ENCODE measurements around the gene SBF2. TPM values are rescaled to one million over a fixed set of nuclear protein-coding genes. Genes with fewer than 3 reads are reported as not detected.

SBF2 gene
- total RNA-seq, 2 donors from 2014 or later: 53.4 to 58.9 TPM

- intact Hi-C loops (cut with DNase I): loop anchor here (10.0 kb wide), 2 partner anchors 436 to 466 kb away; partner anchors contain the start of gene ADM (in 1 of the 2)
- DNase-seq (ENCODE audit: low spot score): no peak
Measured at GRCh38 chr11:9868641-9869040, 425.4 kb downstream of the SBF2 start.

DNA sequence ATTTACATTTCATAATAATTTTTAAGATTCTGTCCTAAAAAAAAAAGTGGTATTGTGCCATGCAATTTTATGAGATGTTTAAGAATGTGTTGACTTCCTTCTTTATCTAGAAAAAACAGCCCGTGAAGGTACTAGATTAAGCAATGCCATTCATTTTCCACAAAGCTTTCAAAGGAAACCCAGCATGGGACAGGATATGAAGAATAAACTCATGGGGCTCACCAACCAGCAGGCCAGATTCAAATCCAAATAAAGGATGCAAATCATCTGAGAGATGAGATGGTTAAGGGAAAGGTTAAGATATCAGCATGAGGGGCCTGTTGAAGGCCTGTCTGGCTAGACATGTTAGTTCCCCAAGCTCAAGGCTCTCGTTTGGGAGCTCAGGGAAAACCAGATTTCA lies 431.0 kb downstream of the SBF2 start:
- intact Hi-C loops (cut with DNase I): loop anchor here (10.0 kb wide), 2 partner anchors 442 to 472 kb away; partner anchors contain the start of gene ADM (in 1 of the 2)

DNA sequence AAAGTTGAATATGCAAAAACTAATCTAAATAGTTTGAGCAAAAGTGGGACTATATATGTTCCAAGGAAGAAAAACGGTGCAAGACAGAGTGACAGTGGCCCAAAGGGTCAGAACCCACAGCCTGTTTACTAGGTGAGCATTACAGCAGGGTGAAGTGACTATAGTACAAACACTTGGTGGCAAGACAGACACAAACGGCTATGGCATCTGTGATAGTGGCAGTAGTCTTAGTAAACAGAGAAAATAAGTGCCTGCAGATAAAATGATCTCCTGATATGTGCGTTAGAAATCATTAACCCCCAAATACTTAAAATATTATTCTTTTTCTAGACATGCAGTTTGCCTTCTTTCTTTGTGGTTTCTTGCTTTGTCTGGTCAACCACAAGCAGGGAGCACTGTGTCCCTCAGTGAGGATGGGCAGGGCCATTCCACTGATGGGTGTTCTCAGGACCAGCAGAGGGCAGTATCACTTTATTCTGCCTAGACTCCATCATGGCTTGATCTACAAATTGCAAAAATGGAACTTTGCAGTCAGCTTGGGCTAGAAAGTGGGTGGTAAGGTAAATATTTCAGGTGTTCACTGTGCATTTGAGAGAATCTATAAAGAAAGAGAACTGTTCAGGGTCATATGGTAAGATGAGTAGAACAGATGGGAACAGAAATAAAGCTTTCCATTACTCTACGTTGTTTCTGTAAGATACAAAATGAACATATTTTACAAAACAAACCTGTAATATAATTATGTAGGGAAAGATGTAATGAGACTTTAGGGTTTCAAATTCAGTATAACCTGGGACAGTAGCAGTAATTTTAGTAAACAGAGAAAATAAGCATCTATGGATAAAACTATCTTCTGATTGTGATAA lies 431.9 kb downstream of the SBF2 start:
- intact Hi-C loops (cut with DNase I): loop anchor here (10.0 kb wide), 2 partner anchors 443 to 473 kb away; partner anchors contain the start of gene ADM (in 1 of the 2)
- DNase-seq (ENCODE audit: low spot score): no peak

More for the DNA sequence above, 431.0 kb downstream of the SBF2 start:
- no peak for DNase-seq (ENCODE audit: low spot score)

- DNase-seq (ENCODE audit: low spot score): no peak
- intact Hi-C loops (cut with DNase I): loop anchor here (10.0 kb wide), 3 partner anchors 105 to 475 kb away; partner anchors contain the start of gene ADM (in 1 of the 2)
Measured at GRCh38 chr11:9859554-9860305, 434.3 kb downstream of the SBF2 start.

DNA sequence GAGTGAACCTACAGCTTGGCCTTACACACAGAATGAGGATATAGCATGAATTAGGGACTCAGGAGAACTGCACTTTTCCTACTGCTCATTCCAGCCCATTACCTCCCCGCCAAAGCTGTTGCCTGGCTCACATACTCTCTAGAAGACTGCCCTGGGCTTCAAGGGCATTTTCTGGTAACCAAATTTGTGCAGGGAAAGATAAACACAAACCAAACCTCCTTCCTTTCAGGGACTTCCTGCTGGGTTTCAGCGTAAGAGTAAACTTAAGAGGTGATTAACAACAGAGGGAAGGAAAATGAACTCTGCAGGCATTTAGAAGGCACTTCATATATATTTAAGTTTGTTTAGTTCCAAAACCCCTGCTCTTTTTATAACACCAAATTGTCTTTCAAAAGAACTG lies 435.2 kb downstream of the SBF2 start:
- no peak for DNase-seq (ENCODE audit: low spot score)
- intact Hi-C loops (cut with DNase I): loop anchor here in 1 of 2 donors (10.0 kb wide), 1 partner anchor 106 kb away; no protein-coding TSS in a partner anchor

- no peak for DNase-seq (ENCODE audit: low spot score)
- intact Hi-C loops (cut with DNase I): loop anchor here in 1 of 2 donors (10.0 kb wide), 1 partner anchor 107 kb away; no protein-coding TSS in a partner anchor
Measured at GRCh38 chr11:9858218-9858617, 435.8 kb downstream of the SBF2 start.

- DNase-seq (ENCODE audit: low spot score): no peak
- intact Hi-C loops (cut with DNase I): loop anchor here in 1 of 2 donors (10.0 kb wide), 1 partner anchor 109 kb away; no protein-coding TSS in a partner anchor
Measured at GRCh38 chr11:9855579-9856287, 438.3 kb downstream of the SBF2 start.

DNA sequence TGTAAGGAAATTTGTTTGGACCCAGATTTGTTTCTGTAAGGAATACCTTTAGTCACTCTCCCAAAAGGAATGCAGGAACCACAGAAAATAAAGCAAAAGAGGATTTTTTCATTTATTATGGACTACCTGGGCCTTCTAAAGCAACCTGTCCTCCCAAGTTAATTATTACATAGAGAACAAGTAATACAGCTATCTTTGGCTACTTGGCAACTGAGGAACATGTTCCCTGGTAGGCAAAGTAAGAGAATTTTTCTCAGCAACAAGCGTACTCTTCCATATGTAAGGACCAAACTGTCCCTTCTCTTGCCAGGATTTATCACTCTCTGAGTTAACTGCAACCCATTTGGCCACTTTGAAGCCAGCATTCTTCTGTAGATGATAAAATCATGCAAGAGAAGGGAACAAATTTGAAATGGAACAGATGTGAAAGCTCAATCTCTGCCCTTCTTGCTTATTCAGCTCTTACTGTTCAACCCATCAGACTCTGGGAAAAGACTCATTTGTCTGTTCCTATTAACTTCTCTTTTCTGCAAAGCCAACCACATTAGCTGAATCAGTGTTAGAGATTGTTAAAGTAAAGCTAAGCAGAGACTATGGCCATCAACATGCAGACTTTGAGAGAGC lies 440.0 kb downstream of the SBF2 start:
- intact Hi-C loops (cut with DNase I): loop anchor here in 1 of 2 donors (10.0 kb wide), 1 partner anchor 111 kb away; no protein-coding TSS in a partner anchor
- DNase-seq (ENCODE audit: low spot score): no peak

DNA sequence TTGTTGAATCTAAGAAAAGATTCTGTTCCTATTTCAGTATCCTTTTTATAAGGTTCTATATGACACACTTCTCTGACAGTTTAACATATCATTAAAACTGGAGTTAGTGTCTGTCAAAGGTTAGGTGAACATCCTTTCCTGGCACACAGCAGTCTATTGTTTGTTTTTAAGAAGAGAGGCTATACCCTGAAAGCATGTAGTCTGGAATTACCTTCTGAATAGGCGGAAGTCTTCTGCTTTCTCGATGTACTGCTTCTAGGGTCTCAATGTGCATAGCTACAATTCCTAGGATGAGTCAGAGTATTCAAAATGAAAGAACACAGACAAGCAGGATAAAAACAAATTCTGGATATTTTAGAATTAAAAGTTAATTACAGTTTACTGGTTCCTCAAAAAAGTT lies 441.6 kb downstream of the SBF2 start:
- no peak for DNase-seq (ENCODE audit: low spot score)
- intact Hi-C loops (cut with DNase I): loop anchor here in 1 of 2 donors (10.0 kb wide), 1 partner anchor 112 kb away; no protein-coding TSS in a partner anchor

GRCh38 chr11:9851366-9851765 lies 442.7 kb downstream of the SBF2 start:
- intact Hi-C loops (cut with DNase I): loop anchor here in 1 of 2 donors (10.0 kb wide), 1 partner anchor 113 kb away; no protein-coding TSS in a partner anchor
- no peak for DNase-seq (ENCODE audit: low spot score)

DNA sequence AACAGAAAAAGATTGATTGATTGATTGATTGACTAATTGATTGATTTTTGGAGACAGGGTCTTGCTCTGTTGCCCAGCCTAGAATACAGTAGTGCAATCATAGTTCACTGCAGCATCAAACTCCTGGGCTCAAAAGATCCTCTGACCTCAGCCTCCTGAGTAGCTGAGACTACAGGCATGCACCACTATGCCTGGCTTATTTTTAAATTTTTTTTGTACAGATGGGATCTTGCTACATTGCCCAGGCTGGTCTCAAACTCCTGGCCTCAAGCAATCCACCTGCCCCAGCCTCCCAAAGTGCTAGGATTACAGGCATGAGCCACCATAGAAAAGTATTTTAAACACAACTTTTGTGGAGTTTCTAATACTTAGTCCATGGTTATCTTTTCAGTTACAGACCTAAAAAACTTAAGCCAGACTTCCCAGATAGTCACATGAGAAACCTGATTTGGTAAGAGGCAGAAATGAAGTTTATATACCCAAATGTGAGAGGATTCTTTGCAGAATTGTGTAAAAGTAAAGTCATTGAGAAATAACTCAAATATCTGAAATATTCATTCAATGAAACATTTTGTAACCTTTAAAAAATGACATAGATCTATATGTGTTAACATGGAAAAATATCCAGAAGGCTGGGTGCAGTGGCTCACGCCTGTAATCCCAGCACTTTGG lies 443.7 kb downstream of the SBF2 start:
- no peak for DNase-seq (ENCODE audit: low spot score)
- intact Hi-C loops (cut with DNase I): loop anchor here in 1 of 2 donors (10.0 kb wide), 1 partner anchor 114 kb away; no protein-coding TSS in a partner anchor

GRCh38 chr11:9849389-9849788 lies 444.6 kb downstream of the SBF2 start:
- intact Hi-C loops (cut with DNase I): no loop called here
- no peak for DNase-seq (ENCODE audit: low spot score)

GRCh38 chr11:9847636-9848035 lies 446.4 kb downstream of the SBF2 start:
- intact Hi-C loops (cut with DNase I): no loop called here
- no peak for DNase-seq (ENCODE audit: low spot score)

DNA sequence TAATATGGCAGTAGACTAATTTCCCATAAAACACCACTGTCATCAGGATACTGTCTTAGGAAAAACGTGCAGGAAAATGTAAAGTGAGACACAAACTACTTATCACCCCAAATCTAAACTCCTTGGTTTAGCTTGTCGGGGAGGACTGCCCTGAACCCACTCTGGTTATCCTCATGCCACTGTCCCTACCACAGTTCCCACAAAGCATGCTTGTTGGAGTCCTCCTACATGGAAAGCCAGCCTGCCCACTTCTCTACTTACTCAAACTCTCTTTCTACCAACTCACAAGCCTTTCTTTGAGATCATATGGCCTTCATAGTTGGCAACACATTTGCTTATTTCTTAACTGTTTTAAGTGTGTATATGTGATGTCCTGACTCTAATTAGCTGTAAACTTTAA lies 451.1 kb downstream of the SBF2 start:
- intact Hi-C loops (cut with DNase I): no loop called here
- no peak for DNase-seq (ENCODE audit: low spot score)

DNA sequence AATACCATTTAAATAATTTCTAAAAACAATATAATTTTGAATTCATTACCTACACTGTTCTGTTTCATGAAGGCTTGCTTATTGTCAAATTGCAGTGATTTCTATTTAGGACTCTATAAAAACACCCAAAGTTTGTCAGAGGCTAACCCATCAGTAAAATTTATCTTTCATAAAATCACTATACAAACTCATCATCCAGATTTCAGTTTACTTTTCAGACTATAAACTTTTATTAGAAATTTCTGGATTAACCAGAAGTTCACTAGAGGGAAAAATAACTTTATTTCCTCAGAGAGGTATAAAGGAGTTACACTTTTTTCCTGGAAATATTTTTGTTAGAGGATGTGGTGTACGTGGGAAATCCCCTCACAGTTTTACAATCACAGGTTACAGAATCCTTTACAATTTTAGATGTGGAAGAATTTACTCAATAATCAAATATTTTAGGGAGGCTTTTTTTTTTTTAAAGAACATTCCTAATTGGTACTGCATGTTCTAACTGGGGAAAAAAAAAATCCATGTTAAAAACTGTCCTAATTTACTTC lies 453.5 kb downstream of the SBF2 start:
- intact Hi-C loops (cut with DNase I): no loop called here
- DNase-seq (ENCODE audit: low spot score): no peak

DNA sequence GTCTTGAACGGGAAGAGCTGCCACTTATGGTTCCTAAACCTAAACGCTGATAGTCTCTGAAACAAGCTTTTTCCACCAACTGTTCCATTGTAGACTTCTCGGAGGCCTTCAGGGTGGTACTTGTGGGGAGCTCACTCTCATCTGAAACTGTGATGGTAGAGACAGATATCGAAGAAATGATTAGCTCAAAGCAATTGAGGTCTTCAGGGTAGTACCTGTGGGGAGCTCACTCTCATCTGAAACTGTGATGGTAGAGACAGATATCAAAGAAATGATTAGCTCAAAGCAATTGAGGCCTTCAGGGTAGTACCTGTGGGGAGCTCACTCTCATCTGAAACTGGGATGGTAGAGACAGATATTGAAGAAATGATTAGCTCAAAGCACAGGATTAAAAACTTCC lies 454.5 kb downstream of the SBF2 start:
- DNase-seq (ENCODE audit: low spot score): no peak
- intact Hi-C loops (cut with DNase I): no loop called here

- DNase-seq (ENCODE audit: low spot score): no peak
- intact Hi-C loops (cut with DNase I): no loop called here
Measured at GRCh38 chr11:9838961-9839360, 455.1 kb downstream of the SBF2 start.

DNA sequence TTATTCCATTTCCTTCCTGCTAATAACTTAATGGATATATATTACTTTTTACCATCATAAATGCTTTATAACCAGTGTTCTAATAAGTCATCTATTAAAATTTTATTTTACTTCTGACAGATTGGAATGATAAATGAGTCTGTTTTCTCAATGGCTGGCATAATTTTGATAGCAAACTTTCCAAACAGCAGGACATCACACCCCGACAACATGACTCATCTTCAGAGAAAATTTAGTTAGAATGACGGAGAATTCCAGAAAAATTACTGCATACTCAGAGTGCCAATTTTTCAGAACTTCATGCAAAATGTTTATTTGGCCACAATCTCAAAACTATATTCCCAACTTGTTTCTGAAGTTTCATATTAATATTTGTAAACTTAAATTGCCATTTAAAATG lies 455.8 kb downstream of the SBF2 start:
- intact Hi-C loops (cut with DNase I): no loop called here
- DNase-seq (ENCODE audit: low spot score): no peak

Measured in posterior vena cava (tissue), 2 donors.